HepG2 (cell line): ENCODE results near the gene CHST4. TPM values are rescaled to one million over a fixed set of nuclear protein-coding genes. Genes with fewer than 3 reads are reported as not detected.

Experiments
- CREM ChIP-seq, 2 experiments: sonication (generic) in 1 of 2; formaldehyde crosslinking in 1 of 2; IDR thresholded peaks; 2 replicates each; pipeline versions ENCODE4 v1.4.0 to v1.6.1; 2016 to 2020; ENCODE audit warnings: antibody characterized with exemption in 1 of 2, mild to moderate bottlenecking in 1 of 2, missing genetic modification reagents in 1 of 2
- DNMT1 ChIP-seq: sonication (generic); formaldehyde crosslinking; IDR thresholded peaks from 2 replicates; pipeline ENCODE4 v1.5.1; 2020; ENCODE audit warnings: mild to moderate bottlenecking, missing genetic modification reagents
- FOXO1 ChIP-seq: sonication (generic); formaldehyde crosslinking; IDR thresholded peaks from 2 replicates; pipeline ENCODE4 v1.4.0; 2020; ENCODE audit warnings: missing genetic modification reagents
- HDAC1 ChIP-seq: sonication (generic); formaldehyde crosslinking; IDR thresholded peaks from 2 replicates; pipeline ENCODE4 v1.5.1; 2020; ENCODE audit warnings: mild to moderate bottlenecking, missing genetic modification reagents
- SMYD3 ChIP-seq: sonication (generic); formaldehyde crosslinking; IDR thresholded peaks from 2 replicates; pipeline ENCODE4 v1.8.1; 2023; ENCODE audit warnings: mild to moderate bottlenecking, missing genetic modification reagents
- SNAPC2 ChIP-seq: sonication (generic); formaldehyde crosslinking; IDR thresholded peaks from 2 replicates; pipeline ENCODE4 v1.8.1; 2022; ENCODE audit warnings: mild to moderate bottlenecking, missing genetic modification reagents
- ZFY ChIP-seq: sonication (generic); formaldehyde crosslinking; IDR thresholded peaks from 2 replicates; pipeline ENCODE4 v1.4.0; 2020; ENCODE audit warnings: missing genetic modification reagents
- ZNF12 ChIP-seq: sonication (generic); formaldehyde crosslinking; IDR thresholded peaks from 2 replicates; pipeline ENCODE4 v1.5.0; 2020; ENCODE audit warnings: missing genetic modification reagents
- ZNF329 ChIP-seq: sonication (generic); formaldehyde crosslinking; IDR thresholded peaks from 2 replicates; pipeline ENCODE4 v1.9.0; 2021; ENCODE audit warnings: low read depth, mild to moderate bottlenecking, missing genetic modification reagents
- ZNF512 ChIP-seq: sonication (generic); formaldehyde crosslinking; IDR thresholded peaks from 2 replicates; pipeline ENCODE4 v1.4.0; 2020; ENCODE audit warnings: mild to moderate bottlenecking, missing genetic modification reagents
- ZNF616 ChIP-seq: sonication (generic); formaldehyde crosslinking; IDR thresholded peaks from 2 replicates; pipeline ENCODE4 v1.5.0; 2020; ENCODE audit warnings: low read depth, mild to moderate bottlenecking, missing genetic modification reagents
- ZNF841 ChIP-seq: sonication (generic); formaldehyde crosslinking; IDR thresholded peaks from 2 replicates; pipeline ENCODE4 v1.8.1; 2023; ENCODE audit warnings: missing genetic modification reagents, borderline replicate concordance
- polyA plus RNA-seq, 8 experiments: library from polyadenylated mRNA; depleted of rRNA in 3 of 8; stranded (reverse) in 7 of 8; unstranded in 1 of 8; fragments of >200 nt; fragmentation: Illumina TruSeq in 4 of 8; extraction: Trizol in 4 of 8; gene quantifications; 2 replicates each; pipeline versions ENCODE4 v1.2.1 to v1.2.3, GENCODE V29; 2011 to 2016; ENCODE audit warnings: low read depth in 4 of 8, missing spikeins in 1 of 8, mixed read lengths in 1 of 8; ENCODE audit not compliant: insufficient read depth in 1 of 8
- total RNA-seq, 5 experiments: library from RNA; depleted of rRNA; stranded (reverse); fragments of >200 nt; fragmentation: Illumina TruSeq; extraction: Trizol; gene quantifications; 2 replicates each; pipeline ENCODE4 v1.2.3, GENCODE V29; 2016; ENCODE audit warnings: low read depth in 1 of 5
- TF ChIP-seq, protein P1 (sequence below): sonication (generic); formaldehyde crosslinking; IDR thresholded peaks from 2 replicates; pipeline ENCODE4 v1.8.1; 2023; ENCODE audit warnings: mild to moderate bottlenecking, missing genetic modification reagents
- TF ChIP-seq, protein P2 (sequence below): sonication (generic); formaldehyde crosslinking; IDR thresholded peaks from 2 replicates; pipeline ENCODE4 v1.4.0; 2020; ENCODE audit warnings: missing genetic modification reagents
- TF ChIP-seq, protein P3 (sequence below): sonication (generic); formaldehyde crosslinking; IDR thresholded peaks from 2 replicates; pipeline ENCODE4 v1.4.0; 2020; ENCODE audit warnings: missing genetic modification reagents, borderline replicate concordance
- TF ChIP-seq, protein P4 (sequence below): sonication (generic); formaldehyde crosslinking; IDR thresholded peaks from 2 replicates; pipeline ENCODE4 v1.8.1; 2023; ENCODE audit warnings: mild to moderate bottlenecking, inconsistent platforms, moderate library complexity, missing genetic modification reagents, borderline replicate concordance
- TF ChIP-seq, protein P5 (sequence below): IDR thresholded peaks from 2 replicates; pipeline ENCODE4 v1.4.0; 2020; ENCODE audit warnings: mild to moderate bottlenecking, missing genetic modification reagents

Gene CHST4
- total and polyA plus RNA-seq, 2 of the 13 experiments (the other 11 are each of a cell fraction or from before 2014, with no cell fraction given), result not detected

GRCh38 chr16:71585318-71585703 lies 59.1 kb downstream of the CHST4 start (continued):
- TF ChIP-seq FOXO1 (CRISPR knock-in tag) (peak; percentile 40; the same call in 1 of the 2 replicates), ZNF512 (CRISPR knock-in tag) (no peak), ZNF841 (CRISPR knock-in tag) (no peak), ZNF329 (CRISPR knock-in tag) (no peak), ZNF12 (no peak; the same call in 1 of the 2 replicates), SNAPC2 (CRISPR knock-in tag) (peak; percentile 85; the same call in 1 of the 2 replicates), DNMT1 (CRISPR knock-in tag) (no peak), SMYD3 (CRISPR knock-in tag) (0 out of 2 replicates have a peak, but pooled peaks have one; percentile 42), ZFY (CRISPR knock-in tag) (no peak), CREM (IDR thresholded peaks at IDR 0.05) (peak; percentile 51; the same call in 1 of the 2 replicates), CREM (CRISPR knock-in tag; IDR thresholded peaks at IDR 0.05) (no peak), ZNF616 (CRISPR knock-in tag) (no peak), HDAC1 (peak; percentile 46; the same call in 1 of the 2 replicates)
- TF ChIP-seq, protein P1, sequence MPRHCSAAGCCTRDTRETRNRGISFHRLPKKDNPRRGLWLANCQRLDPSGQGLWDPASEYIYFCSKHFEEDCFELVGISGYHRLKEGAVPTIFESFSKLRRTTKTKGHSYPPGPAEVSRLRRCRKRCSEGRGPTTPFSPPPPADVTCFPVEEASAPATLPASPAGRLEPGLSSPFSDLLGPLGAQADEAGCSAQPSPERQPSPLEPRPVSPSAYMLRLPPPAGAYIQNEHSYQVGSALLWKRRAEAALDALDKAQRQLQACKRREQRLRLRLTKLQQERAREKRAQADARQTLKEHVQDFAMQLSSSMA (CRISPR knock-in tag), result no peak
- TF ChIP-seq, protein P2, sequence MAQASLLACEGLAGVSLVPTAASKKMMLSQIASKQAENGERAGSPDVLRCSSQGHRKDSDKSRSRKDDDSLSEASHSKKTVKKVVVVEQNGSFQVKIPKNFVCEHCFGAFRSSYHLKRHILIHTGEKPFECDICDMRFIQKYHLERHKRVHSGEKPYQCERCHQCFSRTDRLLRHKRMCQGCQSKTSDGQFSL (CRISPR knock-in tag), result no peak
- TF ChIP-seq, protein P3, sequence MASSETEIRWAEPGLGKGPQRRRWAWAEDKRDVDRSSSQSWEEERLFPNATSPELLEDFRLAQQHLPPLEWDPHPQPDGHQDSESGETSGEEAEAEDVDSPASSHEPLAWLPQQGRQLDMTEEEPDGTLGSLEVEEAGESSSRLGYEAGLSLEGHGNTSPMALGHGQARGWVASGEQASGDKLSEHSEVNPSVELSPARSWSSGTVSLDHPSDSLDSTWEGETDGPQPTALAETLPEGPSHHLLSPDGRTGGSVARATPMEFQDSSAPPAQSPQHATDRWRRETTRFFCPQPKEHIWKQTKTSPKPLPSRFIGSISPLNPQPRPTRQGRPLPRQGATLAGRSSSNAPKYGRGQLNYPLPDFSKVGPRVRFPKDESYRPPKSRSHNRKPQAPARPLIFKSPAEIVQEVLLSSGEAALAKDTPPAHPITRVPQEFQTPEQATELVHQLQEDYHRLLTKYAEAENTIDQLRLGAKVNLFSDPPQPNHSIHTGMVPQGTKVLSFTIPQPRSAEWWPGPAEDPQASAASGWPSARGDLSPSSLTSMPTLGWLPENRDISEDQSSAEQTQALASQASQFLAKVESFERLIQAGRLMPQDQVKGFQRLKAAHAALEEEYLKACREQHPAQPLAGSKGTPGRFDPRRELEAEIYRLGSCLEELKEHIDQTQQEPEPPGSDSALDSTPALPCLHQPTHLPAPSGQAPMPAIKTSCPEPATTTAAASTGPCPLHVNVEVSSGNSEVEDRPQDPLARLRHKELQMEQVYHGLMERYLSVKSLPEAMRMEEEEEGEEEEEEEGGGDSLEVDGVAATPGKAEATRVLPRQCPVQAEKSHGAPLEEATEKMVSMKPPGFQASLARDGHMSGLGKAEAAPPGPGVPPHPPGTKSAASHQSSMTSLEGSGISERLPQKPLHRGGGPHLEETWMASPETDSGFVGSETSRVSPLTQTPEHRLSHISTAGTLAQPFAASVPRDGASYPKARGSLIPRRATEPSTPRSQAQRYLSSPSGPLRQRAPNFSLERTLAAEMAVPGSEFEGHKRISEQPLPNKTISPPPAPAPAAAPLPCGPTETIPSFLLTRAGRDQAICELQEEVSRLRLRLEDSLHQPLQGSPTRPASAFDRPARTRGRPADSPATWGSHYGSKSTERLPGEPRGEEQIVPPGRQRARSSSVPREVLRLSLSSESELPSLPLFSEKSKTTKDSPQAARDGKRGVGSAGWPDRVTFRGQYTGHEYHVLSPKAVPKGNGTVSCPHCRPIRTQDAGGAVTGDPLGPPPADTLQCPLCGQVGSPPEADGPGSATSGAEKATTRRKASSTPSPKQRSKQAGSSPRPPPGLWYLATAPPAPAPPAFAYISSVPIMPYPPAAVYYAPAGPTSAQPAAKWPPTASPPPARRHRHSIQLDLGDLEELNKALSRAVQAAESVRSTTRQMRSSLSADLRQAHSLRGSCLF (CRISPR knock-in tag), result no peak
- TF ChIP-seq, protein P4, sequence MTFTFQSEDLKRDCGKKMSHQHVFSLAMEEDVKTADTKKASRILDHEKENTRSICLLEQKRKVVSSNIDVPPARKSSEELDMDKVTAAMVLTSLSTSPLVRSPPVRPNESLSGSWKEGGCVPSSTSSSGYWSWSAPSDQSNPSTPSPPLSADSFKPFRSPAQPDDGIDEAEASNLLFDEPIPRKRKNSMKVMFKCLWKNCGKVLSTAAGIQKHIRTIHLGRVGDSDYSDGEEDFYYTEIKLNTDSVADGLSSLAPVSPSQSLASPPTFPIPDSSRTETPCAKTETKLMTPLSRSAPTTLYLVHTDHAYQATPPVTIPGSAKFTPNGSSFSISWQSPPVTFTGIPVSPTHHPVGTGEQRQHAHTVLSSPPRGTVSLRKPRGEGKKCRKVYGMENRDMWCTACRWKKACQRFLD (CRISPR knock-in tag), result no peak
- TF ChIP-seq, protein P5, sequence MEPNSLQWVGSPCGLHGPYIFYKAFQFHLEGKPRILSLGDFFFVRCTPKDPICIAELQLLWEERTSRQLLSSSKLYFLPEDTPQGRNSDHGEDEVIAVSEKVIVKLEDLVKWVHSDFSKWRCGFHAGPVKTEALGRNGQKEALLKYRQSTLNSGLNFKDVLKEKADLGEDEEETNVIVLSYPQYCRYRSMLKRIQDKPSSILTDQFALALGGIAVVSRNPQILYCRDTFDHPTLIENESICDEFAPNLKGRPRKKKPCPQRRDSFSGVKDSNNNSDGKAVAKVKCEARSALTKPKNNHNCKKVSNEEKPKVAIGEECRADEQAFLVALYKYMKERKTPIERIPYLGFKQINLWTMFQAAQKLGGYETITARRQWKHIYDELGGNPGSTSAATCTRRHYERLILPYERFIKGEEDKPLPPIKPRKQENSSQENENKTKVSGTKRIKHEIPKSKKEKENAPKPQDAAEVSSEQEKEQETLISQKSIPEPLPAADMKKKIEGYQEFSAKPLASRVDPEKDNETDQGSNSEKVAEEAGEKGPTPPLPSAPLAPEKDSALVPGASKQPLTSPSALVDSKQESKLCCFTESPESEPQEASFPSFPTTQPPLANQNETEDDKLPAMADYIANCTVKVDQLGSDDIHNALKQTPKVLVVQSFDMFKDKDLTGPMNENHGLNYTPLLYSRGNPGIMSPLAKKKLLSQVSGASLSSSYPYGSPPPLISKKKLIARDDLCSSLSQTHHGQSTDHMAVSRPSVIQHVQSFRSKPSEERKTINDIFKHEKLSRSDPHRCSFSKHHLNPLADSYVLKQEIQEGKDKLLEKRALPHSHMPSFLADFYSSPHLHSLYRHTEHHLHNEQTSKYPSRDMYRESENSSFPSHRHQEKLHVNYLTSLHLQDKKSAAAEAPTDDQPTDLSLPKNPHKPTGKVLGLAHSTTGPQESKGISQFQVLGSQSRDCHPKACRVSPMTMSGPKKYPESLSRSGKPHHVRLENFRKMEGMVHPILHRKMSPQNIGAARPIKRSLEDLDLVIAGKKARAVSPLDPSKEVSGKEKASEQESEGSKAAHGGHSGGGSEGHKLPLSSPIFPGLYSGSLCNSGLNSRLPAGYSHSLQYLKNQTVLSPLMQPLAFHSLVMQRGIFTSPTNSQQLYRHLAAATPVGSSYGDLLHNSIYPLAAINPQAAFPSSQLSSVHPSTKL (CRISPR knock-in tag), result peak; percentile 79
